NCI-H446 treated with DMSO at 0.1 percent for 48 hours (cell line): Measurements from ENCODE around the gene PPP1R26.
"Not testable (repeated sequence)": the region's sequence is repeated elsewhere in the genome, so short reads cannot be mapped to it uniquely, and the experiment has no call there.

Source experiments
- DNase-seq: peaks from one replicate; lab custom pipeline; 2025; lab: John Stamatoyannopoulos, UW

PPP1R26 gene

GRCh38 chr9:135479469-135480052 lies at the start of gene PPP1R26:
Gene PPP1R26 (plus strand): TSS chr9:135479782. CDS start chr9:135484511, 4,729 bp downstream.
- DNase-seq = no peak

- no peak for DNase-seq
These were observed 42.3 kb upstream of the PPP1R26 start for GRCh38 chr9:135437259-135437658.

- DNase-seq = not testable (repeated sequence)
These were observed 41.9 kb upstream of the PPP1R26 start for GRCh38 chr9:135437696-135438095.

GRCh38 chr9:135438581-135439232 lies 40.9 kb upstream of the PPP1R26 start:
- not testable (repeated sequence) for DNase-seq

GRCh38 chr9:135439514-135439913 lies 40.1 kb upstream of the PPP1R26 start:
- not testable (repeated sequence) for DNase-seq

- DNase-seq = no peak
These were observed 39.7 kb upstream of the PPP1R26 start for GRCh38 chr9:135439916-135440315.

- no peak for DNase-seq
These were observed 39.0 kb upstream of the PPP1R26 start for GRCh38 chr9:135440620-135441019.

- not testable (repeated sequence) for DNase-seq
These were observed 38.2 kb upstream of the PPP1R26 start for GRCh38 chr9:135441105-135442071.

GRCh38 chr9:135442075-135442474 lies 37.5 kb upstream of the PPP1R26 start:
- no peak for DNase-seq

GRCh38 chr9:135443797-135444425 lies 35.7 kb upstream of the PPP1R26 start:
- no peak for DNase-seq

GRCh38 chr9:135447126-135447525 lies 32.5 kb upstream of the PPP1R26 start:
- no peak for DNase-seq

- DNase-seq = no peak
These were observed 30.9 kb upstream of the PPP1R26 start for GRCh38 chr9:135448663-135449100.

GRCh38 chr9:135449532-135449931 lies 30.1 kb upstream of the PPP1R26 start:
- not testable (repeated sequence) for DNase-seq

GRCh38 chr9:135450956-135451355 lies 28.6 kb upstream of the PPP1R26 start:
- DNase-seq = no peak

GRCh38 chr9:135451909-135452308 lies 27.7 kb upstream of the PPP1R26 start:
- not testable (repeated sequence) for DNase-seq

- no peak for DNase-seq
These were observed 24.8 kb upstream of the PPP1R26 start for GRCh38 chr9:135454737-135455136.

GRCh38 chr9:135455401-135456030 lies 24.1 kb upstream of the PPP1R26 start:
- DNase-seq = no peak

- no peak for DNase-seq
These were observed 23.0 kb upstream of the PPP1R26 start for GRCh38 chr9:135456436-135457104.

- not testable (repeated sequence) for DNase-seq
These were observed 21.1 kb upstream of the PPP1R26 start for GRCh38 chr9:135458478-135458877.

GRCh38 chr9:135461936-135462335 lies 17.6 kb upstream of the PPP1R26 start:
- DNase-seq = no peak

GRCh38 chr9:135463140-135463539 lies 16.4 kb upstream of the PPP1R26 start:
- no peak for DNase-seq
